Progenitor cell of endocrine pancreas (in vitro differentiated cells): ENCODE data around the gene EXTL1. TPM values are rescaled to one million over a fixed set of nuclear protein-coding genes. Genes with fewer than 3 reads are reported as not detected.

Source experiments
- DNase-seq: peaks from one replicate; pipeline ENCODE4 v3.0.0; 2021; ENCODE audit warnings: low spot score; ENCODE audit not compliant: unreplicated experiment
- H3K27ac Mint-ChIP-seq: 2 replicates; pipeline ENCODE4 v1.8.0; 2021; ENCODE audit warnings: mild to moderate bottlenecking, moderate library complexity, mixed read lengths
- H3K27me3 Mint-ChIP-seq: 2 replicates; pipeline ENCODE4 v1.8.0; 2021; ENCODE audit warnings: mixed read lengths
- H3K36me3 Mint-ChIP-seq: 2 replicates; pipeline ENCODE4 v1.8.0; 2022; ENCODE audit warnings: mixed read lengths; ENCODE audit not compliant: insufficient read depth
- H3K4me1 Mint-ChIP-seq: 2 replicates; pipeline ENCODE4 v1.8.0; 2021; ENCODE audit warnings: low read depth, mixed read lengths
- H3K4me3 Mint-ChIP-seq: 2 replicates; pipeline ENCODE4 v1.8.0; 2021; ENCODE audit warnings: low read depth, mild to moderate bottlenecking, moderate library complexity, mixed read lengths
- H3K9me3 Mint-ChIP-seq: 2 replicates; pipeline ENCODE4 v1.8.0; 2021; ENCODE audit warnings: low read depth, mixed read lengths
- total RNA-seq: library from RNA; stranded (reverse); gene quantifications from 2 replicates; pipeline ENCODE4 v1.2.1, GENCODE V29; 2021
- TF ChIP-seq, protein P1 (sequence below): fragments of 200-600 bp; sonication (generic); IDR thresholded peaks from one replicate; pipeline ENCODE4 v1.5.0; 2021; ENCODE audit warnings: antibody characterized with exemption, mild to moderate bottlenecking; ENCODE audit not compliant: unreplicated experiment

Gene EXTL1
- total RNA-seq, 1 donor from 2014 or later = 3.6 TPM

DNA sequence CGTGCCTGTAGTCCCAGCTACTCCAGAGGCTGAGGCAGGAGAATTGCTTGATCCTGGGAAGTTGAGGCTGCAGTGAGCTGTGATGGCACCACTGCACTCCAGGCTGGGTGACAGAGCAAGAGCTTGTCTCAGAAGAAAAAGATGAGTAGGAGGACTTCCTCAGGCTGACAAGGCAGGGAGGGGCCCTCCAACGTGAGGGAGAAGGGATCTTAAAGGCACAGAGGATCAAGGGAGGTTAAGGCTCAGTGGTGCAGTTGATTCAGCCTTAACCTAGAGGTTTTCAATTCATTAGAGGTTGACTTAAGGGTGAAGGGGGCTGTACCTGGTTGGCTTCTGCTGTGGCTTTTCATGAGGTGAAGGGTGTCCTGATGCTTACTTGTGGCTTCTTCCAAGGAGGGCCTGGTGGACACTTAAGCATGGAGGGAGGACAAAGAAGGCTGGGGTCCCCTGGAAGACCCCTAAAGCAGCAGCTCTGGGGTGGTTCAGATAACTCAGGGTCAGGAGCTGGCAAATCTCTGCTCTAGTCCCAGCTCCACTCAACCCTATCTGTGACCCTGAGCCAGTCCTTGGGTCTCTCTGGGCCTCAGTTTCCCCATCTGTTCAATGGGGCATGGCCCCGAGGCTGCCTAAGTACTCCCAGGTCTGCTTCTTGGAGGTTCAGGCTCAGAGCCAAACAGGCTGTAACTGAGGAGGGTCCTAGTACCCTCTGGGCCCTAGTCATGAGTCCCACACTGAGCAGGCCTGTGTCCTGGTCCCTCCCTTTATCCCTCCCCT, 6.3 kb downstream of the EXTL1 start:
- DNase-seq = no peak
- peaks cover 8% of the 10 kb centered on the region for H3K27me3 Mint-ChIP-seq
- H3K27ac Mint-ChIP-seq = no peak overlapping the region
- TF ChIP-seq, protein P1, sequence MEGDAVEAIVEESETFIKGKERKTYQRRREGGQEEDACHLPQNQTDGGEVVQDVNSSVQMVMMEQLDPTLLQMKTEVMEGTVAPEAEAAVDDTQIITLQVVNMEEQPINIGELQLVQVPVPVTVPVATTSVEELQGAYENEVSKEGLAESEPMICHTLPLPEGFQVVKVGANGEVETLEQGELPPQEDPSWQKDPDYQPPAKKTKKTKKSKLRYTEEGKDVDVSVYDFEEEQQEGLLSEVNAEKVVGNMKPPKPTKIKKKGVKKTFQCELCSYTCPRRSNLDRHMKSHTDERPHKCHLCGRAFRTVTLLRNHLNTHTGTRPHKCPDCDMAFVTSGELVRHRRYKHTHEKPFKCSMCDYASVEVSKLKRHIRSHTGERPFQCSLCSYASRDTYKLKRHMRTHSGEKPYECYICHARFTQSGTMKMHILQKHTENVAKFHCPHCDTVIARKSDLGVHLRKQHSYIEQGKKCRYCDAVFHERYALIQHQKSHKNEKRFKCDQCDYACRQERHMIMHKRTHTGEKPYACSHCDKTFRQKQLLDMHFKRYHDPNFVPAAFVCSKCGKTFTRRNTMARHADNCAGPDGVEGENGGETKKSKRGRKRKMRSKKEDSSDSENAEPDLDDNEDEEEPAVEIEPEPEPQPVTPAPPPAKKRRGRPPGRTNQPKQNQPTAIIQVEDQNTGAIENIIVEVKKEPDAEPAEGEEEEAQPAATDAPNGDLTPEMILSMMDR = no peak
- H3K4me3 Mint-ChIP-seq = no peak overlapping the region
- no peaks in the 10 kb centered on the region for H3K36me3 Mint-ChIP-seq
- peaks cover 3% of the 10 kb centered on the region for H3K4me1 Mint-ChIP-seq
- H3K9me3 Mint-ChIP-seq = no peaks in the 10 kb centered on the region

DNA sequence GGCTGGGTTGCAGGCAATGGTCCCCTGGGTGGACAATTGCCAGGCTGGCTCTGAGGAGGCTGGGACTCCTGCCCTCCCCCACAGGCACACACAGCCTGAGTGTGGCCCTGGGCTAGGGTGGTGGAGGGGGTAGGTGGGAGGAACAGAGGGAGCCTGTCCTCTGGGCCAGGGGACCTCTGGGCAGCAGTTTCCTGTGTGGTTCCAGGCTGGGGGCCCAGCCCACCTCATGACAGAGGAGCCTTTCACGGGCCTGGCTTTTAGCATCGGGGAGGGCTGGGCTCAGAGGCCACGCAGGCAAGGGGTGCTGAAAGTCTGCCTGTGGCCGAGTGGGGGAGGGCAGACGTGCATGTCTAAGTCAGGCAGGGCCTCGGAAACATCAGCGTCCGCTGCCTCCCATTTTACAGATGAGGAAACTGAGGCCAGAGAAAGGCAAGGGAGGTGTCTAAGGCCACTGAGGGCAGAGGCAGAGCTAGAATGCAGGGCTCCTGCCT, 7.0 kb downstream of the EXTL1 start:
- TF ChIP-seq, protein P1 = no peak
- H3K4me3 Mint-ChIP-seq = no peak overlapping the region

DNA sequence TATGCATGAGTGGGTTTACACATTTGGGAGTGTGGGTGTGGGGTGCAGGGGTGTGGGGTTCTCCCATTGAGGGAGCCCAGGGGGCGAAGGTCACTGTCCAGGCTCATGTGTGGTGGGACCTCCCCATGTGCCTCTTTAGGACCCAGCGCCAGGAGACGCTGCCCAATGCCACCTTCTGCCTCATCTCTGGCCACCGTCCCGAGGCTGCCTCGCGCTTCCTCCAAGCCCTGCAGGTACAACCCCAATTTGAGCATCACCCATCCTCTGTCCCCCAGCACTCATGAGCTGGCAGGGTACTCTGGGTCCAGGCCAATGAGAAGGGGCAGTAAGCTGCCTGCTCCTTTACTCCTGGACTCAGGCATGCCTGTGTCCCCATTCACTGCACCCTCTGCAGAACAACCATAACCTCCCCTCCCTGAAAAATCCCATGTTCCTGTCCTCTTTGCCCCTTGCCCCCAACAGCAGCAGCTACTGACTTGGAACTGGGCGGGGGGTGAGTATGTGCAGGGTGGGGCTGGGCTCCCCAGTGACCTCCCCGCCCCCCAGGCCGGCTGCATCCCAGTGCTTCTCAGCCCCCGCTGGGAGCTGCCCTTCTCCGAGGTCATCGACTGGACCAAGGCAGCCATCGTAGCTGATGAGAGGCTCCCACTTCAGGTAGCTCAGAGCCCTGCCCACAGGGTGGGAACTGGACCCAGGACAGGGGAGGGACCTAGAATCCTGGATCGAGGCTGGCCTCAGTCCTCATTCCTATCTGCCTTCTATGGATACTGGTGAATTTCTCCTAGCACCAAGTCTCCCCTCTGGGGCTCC, 7.7 kb downstream of the EXTL1 start:
- peaks cover 13% of the 10 kb centered on the region for H3K27me3 Mint-ChIP-seq
- no peak for DNase-seq
- H3K27ac Mint-ChIP-seq = no peak overlapping the region
- H3K4me3 Mint-ChIP-seq = no peak overlapping the region
- no peaks in the 10 kb centered on the region for H3K9me3 Mint-ChIP-seq
- no peaks in the 10 kb centered on the region for H3K36me3 Mint-ChIP-seq
- H3K4me1 Mint-ChIP-seq = peaks cover 3% of the 10 kb centered on the region
- TF ChIP-seq, protein P1 = no peak

More for the DNA sequence above, 7.0 kb downstream of the EXTL1 start:
- H3K27me3 Mint-ChIP-seq = peaks cover 8% of the 10 kb centered on the region
- no peak for DNase-seq
- no peak overlapping the region for H3K27ac Mint-ChIP-seq
- H3K9me3 Mint-ChIP-seq = no peaks in the 10 kb centered on the region
- H3K4me1 Mint-ChIP-seq = peaks cover 3% of the 10 kb centered on the region
- H3K36me3 Mint-ChIP-seq = no peaks in the 10 kb centered on the region

DNA sequence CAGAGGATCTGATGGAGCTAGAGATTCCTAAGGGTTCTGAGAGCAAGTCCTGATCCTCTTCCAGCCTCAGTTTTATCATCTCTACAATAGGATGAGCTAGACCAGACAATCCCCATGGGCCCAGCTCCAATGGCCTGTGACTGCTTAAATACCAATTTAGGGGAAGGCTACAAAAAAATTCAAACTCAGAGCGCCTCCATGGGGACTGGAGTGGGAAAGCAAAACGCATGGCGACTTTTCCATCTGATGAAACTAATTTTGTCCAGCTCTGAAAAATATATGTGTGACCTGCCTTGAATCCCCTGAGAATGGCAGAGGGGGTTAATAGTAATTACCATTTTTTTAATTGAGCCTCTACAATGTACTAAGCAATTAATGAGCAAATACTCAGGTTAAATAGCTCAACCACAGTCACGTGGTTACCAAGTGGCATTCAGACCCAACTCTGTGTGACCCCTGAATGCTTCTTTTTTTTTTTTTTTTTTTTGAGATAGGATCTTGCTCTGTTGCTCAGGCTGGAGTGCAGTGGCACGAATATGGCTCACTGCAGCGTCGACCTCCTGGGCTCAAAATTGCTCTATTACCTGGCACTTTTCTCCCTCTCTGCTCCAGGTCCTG, 8.4 kb downstream of the EXTL1 start:
- TF ChIP-seq, protein P1 = no peak
- peaks cover 8% of the 10 kb centered on the region for H3K4me1 Mint-ChIP-seq
- no peak overlapping the region for H3K27ac Mint-ChIP-seq
- no peaks in the 10 kb centered on the region for H3K36me3 Mint-ChIP-seq
- H3K27me3 Mint-ChIP-seq = peaks cover 18% of the 10 kb centered on the region
- no peak overlapping the region for H3K4me3 Mint-ChIP-seq
- no peaks in the 10 kb centered on the region for H3K9me3 Mint-ChIP-seq
- DNase-seq = no peak

DNA sequence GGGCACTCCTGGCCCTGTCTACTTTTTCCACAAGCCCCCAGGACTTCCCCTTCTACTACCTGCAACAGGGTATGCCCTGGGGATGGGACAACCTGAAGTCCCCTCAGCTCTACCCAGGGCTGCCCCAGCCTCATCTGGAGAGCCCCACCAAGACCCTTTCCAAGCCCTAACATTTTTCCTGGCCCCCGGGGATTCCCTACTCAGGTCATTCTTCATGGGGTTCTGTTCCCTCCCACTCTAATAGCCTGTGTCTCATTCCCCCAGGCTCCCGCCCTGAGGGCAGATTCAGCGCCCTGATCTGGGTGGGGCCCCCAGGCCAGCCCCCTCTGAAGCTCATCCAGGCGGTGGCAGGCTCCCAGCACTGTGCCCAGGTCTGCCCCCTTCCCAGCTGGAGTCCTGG, 9.6 kb downstream of the EXTL1 start:
- Mint-ChIP-seq H3K4me3 (no peak overlapping the region), H3K4me1 (peaks cover 8% of the 10 kb centered on the region), H3K9me3 (no peaks in the 10 kb centered on the region), H3K27ac (no peak overlapping the region), H3K36me3 (no peaks in the 10 kb centered on the region), H3K27me3 (peaks cover 18% of the 10 kb centered on the region)
- TF ChIP-seq, protein P1 = no peak
- DNase-seq = no peak
